NCI-H446 treated with DMSO at 0.1 percent for 48 hours (cell line): ENCODE results near the gene CDHR5.
"Not testable (repeated sequence)": the region's sequence is repeated elsewhere in the genome, so short reads cannot be mapped to it uniquely, and the experiment has no call there.

Experiments used
- DNase-seq: peaks from one replicate; lab custom pipeline; 2025; lab: John Stamatoyannopoulos, UW

The CDHR5 gene

GRCh38 chr11:624705-625635 lies at the start of gene CDHR5:
CDHR5 (minus strand) TSS chr11:624955; CDS start chr11:624902, 53 bp downstream.
- DNase-seq = no peak

- DNase-seq = no peak
These were observed 49.7 kb upstream of the CDHR5 start for GRCh38 chr11:674406-674805.

GRCh38 chr11:673866-674265 lies 49.1 kb upstream of the CDHR5 start:
- no peak for DNase-seq

GRCh38 chr11:665704-666281 lies 41.0 kb upstream of the CDHR5 start:
- DNase-seq = no peak

- DNase-seq = no peak
These were observed 40.4 kb upstream of the CDHR5 start for GRCh38 chr11:665062-665703.

GRCh38 chr11:662689-663274 lies 38.0 kb upstream of the CDHR5 start:
- DNase-seq = no peak

- DNase-seq = no peak
These were observed 36.1 kb upstream of the CDHR5 start for GRCh38 chr11:660681-661444.

- no peak for DNase-seq
These were observed 35.5 kb upstream of the CDHR5 start for GRCh38 chr11:660281-660680.

GRCh38 chr11:659532-660085 lies 34.9 kb upstream of the CDHR5 start:
- DNase-seq = no peak

- no peak for DNase-seq
These were observed 33.0 kb upstream of the CDHR5 start for GRCh38 chr11:657691-658126.

GRCh38 chr11:656866-657265 lies 32.1 kb upstream of the CDHR5 start:
- DNase-seq = no peak

- no peak for DNase-seq
These were observed 31.7 kb upstream of the CDHR5 start for GRCh38 chr11:656426-656825.

GRCh38 chr11:655036-655726 lies 30.4 kb upstream of the CDHR5 start:
- no peak for DNase-seq

- not testable (repeated sequence) for DNase-seq
These were observed 29.7 kb upstream of the CDHR5 start for GRCh38 chr11:654444-654843.

- no peak for DNase-seq
These were observed 29.1 kb upstream of the CDHR5 start for GRCh38 chr11:653837-654236.

- not testable (repeated sequence) for DNase-seq
These were observed 28.4 kb upstream of the CDHR5 start for GRCh38 chr11:653136-653535.

GRCh38 chr11:650482-650881 lies 25.7 kb upstream of the CDHR5 start:
- no peak for DNase-seq

GRCh38 chr11:647672-648158 lies 23.0 kb upstream of the CDHR5 start:
- DNase-seq = not testable (repeated sequence)

GRCh38 chr11:646214-646613 lies 21.5 kb upstream of the CDHR5 start:
- no peak for DNase-seq

- no peak for DNase-seq
These were observed 20.8 kb upstream of the CDHR5 start for GRCh38 chr11:645536-645935.
